ENCODE measurements around the gene EPHB1. TPM values are rescaled to one million over a fixed set of nuclear protein-coding genes. Genes with fewer than 3 reads are reported as not detected.

The EPHB1 gene
- total RNA-seq, 1 donor, result 0.36 TPM

GRCh38 chr3:134872440-134873388 is 77.7 kb downstream of the EPHB1 start:
- H3K79me2 ChIP-seq (ENCODE audit: insufficient read depth, low read length), result no peaks in the 10 kb centered on the region
- no peaks in the 10 kb centered on the region for H3K4me1 ChIP-seq (ENCODE audit: insufficient read depth, low read length)
- H3K4me3 ChIP-seq (ENCODE audit: insufficient read depth, low read length), result no peak overlapping the region
- H4K20me1 ChIP-seq (ENCODE audit: insufficient read depth, low read length), result no peaks in the 10 kb centered on the region
- no peaks in the 10 kb centered on the region for H3K36me3 ChIP-seq (ENCODE audit: insufficient read depth, low read length)
- H3K27me3 ChIP-seq (ENCODE audit: insufficient read depth, low read length), result no peaks in the 10 kb centered on the region
- DNase-seq (ENCODE audit: insufficient read length, low spot score, missing footprints), result no peak
- no peak overlapping the region for H3K4me2 ChIP-seq (ENCODE audit: insufficient read depth, low read length)
- H3K27ac ChIP-seq (ENCODE audit: low read depth, low read length), result no peak overlapping the region
- H3K9me3 ChIP-seq (ENCODE audit: low read depth, low read length), result no peaks in the 10 kb centered on the region
- no peak overlapping the region for H2AFZ ChIP-seq (ENCODE audit: low read length)
- TF ChIP-seq, protein P1, sequence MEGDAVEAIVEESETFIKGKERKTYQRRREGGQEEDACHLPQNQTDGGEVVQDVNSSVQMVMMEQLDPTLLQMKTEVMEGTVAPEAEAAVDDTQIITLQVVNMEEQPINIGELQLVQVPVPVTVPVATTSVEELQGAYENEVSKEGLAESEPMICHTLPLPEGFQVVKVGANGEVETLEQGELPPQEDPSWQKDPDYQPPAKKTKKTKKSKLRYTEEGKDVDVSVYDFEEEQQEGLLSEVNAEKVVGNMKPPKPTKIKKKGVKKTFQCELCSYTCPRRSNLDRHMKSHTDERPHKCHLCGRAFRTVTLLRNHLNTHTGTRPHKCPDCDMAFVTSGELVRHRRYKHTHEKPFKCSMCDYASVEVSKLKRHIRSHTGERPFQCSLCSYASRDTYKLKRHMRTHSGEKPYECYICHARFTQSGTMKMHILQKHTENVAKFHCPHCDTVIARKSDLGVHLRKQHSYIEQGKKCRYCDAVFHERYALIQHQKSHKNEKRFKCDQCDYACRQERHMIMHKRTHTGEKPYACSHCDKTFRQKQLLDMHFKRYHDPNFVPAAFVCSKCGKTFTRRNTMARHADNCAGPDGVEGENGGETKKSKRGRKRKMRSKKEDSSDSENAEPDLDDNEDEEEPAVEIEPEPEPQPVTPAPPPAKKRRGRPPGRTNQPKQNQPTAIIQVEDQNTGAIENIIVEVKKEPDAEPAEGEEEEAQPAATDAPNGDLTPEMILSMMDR (IDR thresholded peaks at IDR 0.05; ENCODE audit: extremely low read depth, low read depth, low read length), result no peak

GRCh38 chr3:134873789-134874188 is 78.7 kb downstream of the EPHB1 start:
- no peak overlapping the region for H2AFZ ChIP-seq (ENCODE audit: low read length)
- TF ChIP-seq, protein P1 (IDR thresholded peaks at IDR 0.05; ENCODE audit: extremely low read depth, low read depth, low read length), result no peak
- H3K79me2 ChIP-seq (ENCODE audit: insufficient read depth, low read length), result no peaks in the 10 kb centered on the region
- no peak for DNase-seq (ENCODE audit: insufficient read length, low spot score, missing footprints)
- H3K27me3 ChIP-seq (ENCODE audit: insufficient read depth, low read length), result no peaks in the 10 kb centered on the region
- no peak overlapping the region for H3K27ac ChIP-seq (ENCODE audit: low read depth, low read length)
- H3K9me3 ChIP-seq (ENCODE audit: low read depth, low read length), result no peaks in the 10 kb centered on the region
- no peak overlapping the region for H3K4me2 ChIP-seq (ENCODE audit: insufficient read depth, low read length)
- H3K4me1 ChIP-seq (ENCODE audit: insufficient read depth, low read length), result no peaks in the 10 kb centered on the region
- no peaks in the 10 kb centered on the region for H3K36me3 ChIP-seq (ENCODE audit: insufficient read depth, low read length)
- H4K20me1 ChIP-seq (ENCODE audit: insufficient read depth, low read length), result no peaks in the 10 kb centered on the region
- H3K4me3 ChIP-seq (ENCODE audit: insufficient read depth, low read length), result no peak overlapping the region

GRCh38 chr3:134874737-134875413 is 79.8 kb downstream of the EPHB1 start:
- Histone ChIP-seq H3K79me2 (ENCODE audit: insufficient read depth, low read length) (no peaks in the 10 kb centered on the region), H4K20me1 (ENCODE audit: insufficient read depth, low read length) (no peaks in the 10 kb centered on the region), H2AFZ (ENCODE audit: low read length) (no peak overlapping the region), H3K9me3 (ENCODE audit: low read depth, low read length) (no peaks in the 10 kb centered on the region), H3K36me3 (ENCODE audit: insufficient read depth, low read length) (no peaks in the 10 kb centered on the region), H3K4me2 (ENCODE audit: insufficient read depth, low read length) (no peak overlapping the region), H3K27ac (ENCODE audit: low read depth, low read length) (no peak overlapping the region), H3K27me3 (ENCODE audit: insufficient read depth, low read length) (no peaks in the 10 kb centered on the region), H3K4me3 (ENCODE audit: insufficient read depth, low read length) (no peak overlapping the region), H3K4me1 (ENCODE audit: insufficient read depth, low read length) (no peaks in the 10 kb centered on the region)
- DNase-seq (ENCODE audit: insufficient read length, low spot score, missing footprints), result no peak
- TF ChIP-seq, protein P1 (IDR thresholded peaks at IDR 0.05; ENCODE audit: extremely low read depth, low read depth, low read length), result no peak

DNA sequence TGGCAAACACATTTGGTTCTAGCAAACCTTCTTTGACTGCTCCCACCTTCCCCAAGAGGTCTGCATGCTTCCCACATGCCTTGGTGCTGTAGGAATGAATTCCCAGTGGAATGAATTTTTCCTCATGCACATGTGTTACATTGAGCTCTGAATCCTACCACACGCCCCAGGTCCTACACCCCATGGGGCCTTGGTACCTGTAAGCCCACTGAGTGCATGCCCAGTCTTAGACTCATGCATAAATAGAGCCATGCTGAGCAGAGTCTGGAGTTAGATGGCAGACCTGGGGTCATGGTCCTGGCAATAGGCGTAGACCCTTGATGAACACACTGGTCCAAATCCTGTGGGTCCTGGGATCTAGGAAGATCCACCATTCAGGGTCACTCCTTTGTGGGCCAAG is 81.8 kb downstream of the EPHB1 start:
- Histone ChIP-seq H3K27me3 (ENCODE audit: insufficient read depth, low read length) (no peaks in the 10 kb centered on the region), H3K36me3 (ENCODE audit: insufficient read depth, low read length) (no peaks in the 10 kb centered on the region), H3K4me1 (ENCODE audit: insufficient read depth, low read length) (no peaks in the 10 kb centered on the region), H2AFZ (ENCODE audit: low read length) (no peak overlapping the region), H4K20me1 (ENCODE audit: insufficient read depth, low read length) (no peaks in the 10 kb centered on the region), H3K4me2 (ENCODE audit: insufficient read depth, low read length) (no peak overlapping the region), H3K79me2 (ENCODE audit: insufficient read depth, low read length) (no peaks in the 10 kb centered on the region), H3K4me3 (ENCODE audit: insufficient read depth, low read length) (no peak overlapping the region), H3K9me3 (ENCODE audit: low read depth, low read length) (no peaks in the 10 kb centered on the region), H3K27ac (ENCODE audit: low read depth, low read length) (no peak overlapping the region)
- TF ChIP-seq, protein P1 (IDR thresholded peaks at IDR 0.05; ENCODE audit: extremely low read depth, low read depth, low read length), result no peak
- no peak for DNase-seq (ENCODE audit: insufficient read length, low spot score, missing footprints)

Measured in osteoblast (primary cell).